Measurements from ENCODE around the gene CLK1.

DNA sequence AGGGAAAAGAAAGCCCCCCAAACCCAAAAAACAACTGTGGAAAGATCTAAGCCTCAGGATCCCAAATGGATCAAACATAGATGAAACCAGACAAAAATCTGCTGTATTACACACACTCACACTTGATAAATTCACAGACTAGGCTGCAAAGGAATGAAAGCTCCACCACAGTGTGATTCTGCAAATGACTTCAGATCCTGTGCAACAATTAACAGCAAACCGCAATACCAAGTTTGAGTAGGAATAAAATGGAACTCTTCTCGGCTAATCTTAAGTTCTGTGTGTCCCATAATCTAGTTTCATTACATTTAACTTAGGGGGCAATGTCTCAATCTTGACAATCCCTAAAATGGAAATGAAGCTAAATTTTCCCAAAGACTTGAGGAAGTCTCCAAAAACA lies 11.9 kb downstream of the CLK1 start:
- TF ChIP-seq, protein P1, sequence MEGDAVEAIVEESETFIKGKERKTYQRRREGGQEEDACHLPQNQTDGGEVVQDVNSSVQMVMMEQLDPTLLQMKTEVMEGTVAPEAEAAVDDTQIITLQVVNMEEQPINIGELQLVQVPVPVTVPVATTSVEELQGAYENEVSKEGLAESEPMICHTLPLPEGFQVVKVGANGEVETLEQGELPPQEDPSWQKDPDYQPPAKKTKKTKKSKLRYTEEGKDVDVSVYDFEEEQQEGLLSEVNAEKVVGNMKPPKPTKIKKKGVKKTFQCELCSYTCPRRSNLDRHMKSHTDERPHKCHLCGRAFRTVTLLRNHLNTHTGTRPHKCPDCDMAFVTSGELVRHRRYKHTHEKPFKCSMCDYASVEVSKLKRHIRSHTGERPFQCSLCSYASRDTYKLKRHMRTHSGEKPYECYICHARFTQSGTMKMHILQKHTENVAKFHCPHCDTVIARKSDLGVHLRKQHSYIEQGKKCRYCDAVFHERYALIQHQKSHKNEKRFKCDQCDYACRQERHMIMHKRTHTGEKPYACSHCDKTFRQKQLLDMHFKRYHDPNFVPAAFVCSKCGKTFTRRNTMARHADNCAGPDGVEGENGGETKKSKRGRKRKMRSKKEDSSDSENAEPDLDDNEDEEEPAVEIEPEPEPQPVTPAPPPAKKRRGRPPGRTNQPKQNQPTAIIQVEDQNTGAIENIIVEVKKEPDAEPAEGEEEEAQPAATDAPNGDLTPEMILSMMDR (IDR thresholded peaks at IDR 0.05) = no peak
- TF ChIP-seq POLR2A (IDR thresholded peaks at IDR 0.05) = no peak

Measured in testis (tissue), 2 donors.